D721Med (cell line): ENCODE results near the gene ATP12A.

Experiments used
- DNase-seq: peaks from one replicate; pipeline ENCODE4 v3.0.0; 2011; ENCODE audit warnings: low spot score; ENCODE audit not compliant: insufficient read length
- FAIRE-seq: peaks from 2 replicates; lab custom pipeline; 2011; peaks lifted over from hg19 to GRCh38; lab: Jason Lieb, UNC
- TF ChIP-seq, protein P1 (sequence below): IDR thresholded peaks from 2 replicates; pipeline ENCODE4 v1.5.1; 2012; ENCODE audit warnings: mild to moderate bottlenecking, control low read depth; ENCODE audit not compliant: insufficient read depth; ENCODE audit errors: missing control alignments

ATP12A gene

DNA sequence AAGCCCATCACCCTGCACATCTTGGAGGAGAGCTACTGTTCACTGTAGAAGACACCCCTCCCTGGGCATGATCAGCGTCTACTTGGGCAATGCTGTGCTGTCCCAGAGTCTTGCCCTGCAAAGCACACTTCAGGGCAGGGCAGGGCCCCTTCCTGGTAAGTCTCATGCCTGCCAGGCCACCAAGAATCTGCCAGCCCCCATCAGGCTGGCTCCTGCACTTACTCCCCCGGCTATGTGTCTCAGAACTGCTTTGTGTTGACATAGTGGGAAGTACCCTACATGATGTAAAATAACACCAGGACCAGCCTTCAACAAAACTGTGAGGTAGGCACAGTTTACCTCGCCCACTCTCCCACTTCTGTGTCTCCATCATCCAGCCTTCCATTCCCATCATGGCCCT, 27.8 kb upstream of the ATP12A start:
- DNase-seq, result no peak
- TF ChIP-seq, protein P1, sequence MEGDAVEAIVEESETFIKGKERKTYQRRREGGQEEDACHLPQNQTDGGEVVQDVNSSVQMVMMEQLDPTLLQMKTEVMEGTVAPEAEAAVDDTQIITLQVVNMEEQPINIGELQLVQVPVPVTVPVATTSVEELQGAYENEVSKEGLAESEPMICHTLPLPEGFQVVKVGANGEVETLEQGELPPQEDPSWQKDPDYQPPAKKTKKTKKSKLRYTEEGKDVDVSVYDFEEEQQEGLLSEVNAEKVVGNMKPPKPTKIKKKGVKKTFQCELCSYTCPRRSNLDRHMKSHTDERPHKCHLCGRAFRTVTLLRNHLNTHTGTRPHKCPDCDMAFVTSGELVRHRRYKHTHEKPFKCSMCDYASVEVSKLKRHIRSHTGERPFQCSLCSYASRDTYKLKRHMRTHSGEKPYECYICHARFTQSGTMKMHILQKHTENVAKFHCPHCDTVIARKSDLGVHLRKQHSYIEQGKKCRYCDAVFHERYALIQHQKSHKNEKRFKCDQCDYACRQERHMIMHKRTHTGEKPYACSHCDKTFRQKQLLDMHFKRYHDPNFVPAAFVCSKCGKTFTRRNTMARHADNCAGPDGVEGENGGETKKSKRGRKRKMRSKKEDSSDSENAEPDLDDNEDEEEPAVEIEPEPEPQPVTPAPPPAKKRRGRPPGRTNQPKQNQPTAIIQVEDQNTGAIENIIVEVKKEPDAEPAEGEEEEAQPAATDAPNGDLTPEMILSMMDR, result no peak
- no peak for FAIRE-seq

DNA sequence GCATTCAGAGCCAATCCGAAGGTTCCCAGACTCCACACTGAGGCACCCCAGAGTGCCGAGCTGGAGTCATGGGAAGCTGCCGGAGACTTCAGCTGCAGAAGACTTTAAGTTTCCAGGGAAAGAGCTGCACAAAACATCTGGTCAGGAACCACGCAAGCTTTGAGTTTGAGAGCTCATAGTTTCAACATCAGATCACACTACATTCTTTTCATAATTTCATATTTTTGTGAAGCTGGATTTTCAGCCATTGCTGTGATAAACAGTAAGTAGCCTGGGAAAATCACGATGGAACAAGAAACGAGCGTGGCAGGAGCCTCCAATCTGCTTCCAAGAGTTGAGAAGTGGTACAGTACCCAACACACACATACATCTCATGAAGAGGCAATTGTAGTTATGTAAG, 25.5 kb upstream of the ATP12A start:
- TF ChIP-seq, protein P1, result no peak
- FAIRE-seq, result no peak
- no peak for DNase-seq

DNA sequence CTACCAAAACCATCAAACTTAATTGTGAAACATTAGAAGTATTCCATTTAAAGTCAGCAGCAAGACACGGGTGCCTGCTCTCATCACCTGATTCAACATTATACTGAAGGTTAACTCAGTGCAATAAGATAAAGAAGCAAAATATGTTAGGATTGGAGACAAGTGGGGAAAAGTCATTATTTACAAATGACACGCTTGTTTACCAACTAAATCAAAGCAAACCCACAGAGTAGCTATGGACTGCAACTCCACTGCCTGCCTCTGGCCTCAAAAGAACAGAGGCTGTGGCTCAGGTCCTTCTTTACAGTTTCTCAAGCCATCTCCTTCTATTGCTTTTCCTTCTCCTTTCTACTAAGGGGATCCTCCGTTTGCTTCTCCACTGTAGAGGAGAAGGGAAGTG, 21.0 kb upstream of the ATP12A start:
- TF ChIP-seq, protein P1, result no peak
- DNase-seq (no peak), FAIRE-seq (no peak)

DNA sequence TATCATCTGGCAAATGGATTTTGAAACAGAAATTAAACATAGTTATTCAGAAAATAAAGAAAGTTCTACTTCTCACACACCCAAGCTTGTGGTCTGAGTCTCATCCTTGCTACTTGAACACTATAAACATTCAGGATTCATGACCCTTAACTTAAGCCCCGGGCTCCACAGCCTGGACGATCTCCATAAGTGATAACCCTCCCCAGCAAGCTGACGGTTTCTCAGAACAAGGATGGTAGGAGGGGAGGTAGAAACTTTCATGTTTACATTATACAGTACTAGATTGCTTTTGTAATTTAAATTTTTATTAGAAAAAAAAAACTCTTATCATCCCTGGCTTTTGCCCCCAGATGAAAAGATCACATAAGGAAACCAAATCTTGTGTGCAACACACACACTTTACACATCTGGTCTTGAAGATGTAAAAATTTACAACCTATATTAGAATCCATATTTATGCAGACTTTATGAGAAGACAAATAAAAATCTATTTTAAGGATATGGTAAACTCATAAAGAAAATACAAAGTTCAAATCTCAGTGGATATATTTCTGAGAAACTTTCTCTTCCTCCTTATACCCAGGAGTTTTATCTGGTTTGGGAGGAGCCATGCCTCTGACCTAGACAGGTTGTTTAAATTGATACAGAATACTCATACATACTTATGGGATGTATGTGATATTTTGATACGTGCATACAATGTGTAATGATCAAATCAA, 20.0 kb upstream of the ATP12A start:
- TF ChIP-seq, protein P1, result no peak
- no peak for DNase-seq
- no peak for FAIRE-seq

DNA sequence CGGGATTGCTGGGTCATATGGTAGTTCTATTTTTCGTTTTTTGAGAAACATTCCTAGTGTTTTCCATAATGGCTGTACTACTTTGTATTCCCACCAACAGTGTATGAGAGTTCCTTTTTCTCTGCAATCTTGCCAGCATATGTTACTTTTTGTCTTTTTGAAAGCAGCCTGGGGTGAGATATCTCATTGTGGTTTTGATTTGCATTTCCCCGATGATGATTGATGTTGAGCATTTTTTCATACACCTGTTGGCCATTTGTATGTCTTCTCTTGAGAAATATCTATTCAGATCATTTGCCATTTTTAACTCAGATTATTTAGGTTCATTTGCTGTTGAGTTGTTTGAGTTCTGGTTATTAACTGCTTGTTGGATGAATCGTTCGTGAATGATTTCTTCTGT, 18.5 kb upstream of the ATP12A start:
- FAIRE-seq (no peak), DNase-seq (no peak)
- TF ChIP-seq, protein P1, result no peak

DNA sequence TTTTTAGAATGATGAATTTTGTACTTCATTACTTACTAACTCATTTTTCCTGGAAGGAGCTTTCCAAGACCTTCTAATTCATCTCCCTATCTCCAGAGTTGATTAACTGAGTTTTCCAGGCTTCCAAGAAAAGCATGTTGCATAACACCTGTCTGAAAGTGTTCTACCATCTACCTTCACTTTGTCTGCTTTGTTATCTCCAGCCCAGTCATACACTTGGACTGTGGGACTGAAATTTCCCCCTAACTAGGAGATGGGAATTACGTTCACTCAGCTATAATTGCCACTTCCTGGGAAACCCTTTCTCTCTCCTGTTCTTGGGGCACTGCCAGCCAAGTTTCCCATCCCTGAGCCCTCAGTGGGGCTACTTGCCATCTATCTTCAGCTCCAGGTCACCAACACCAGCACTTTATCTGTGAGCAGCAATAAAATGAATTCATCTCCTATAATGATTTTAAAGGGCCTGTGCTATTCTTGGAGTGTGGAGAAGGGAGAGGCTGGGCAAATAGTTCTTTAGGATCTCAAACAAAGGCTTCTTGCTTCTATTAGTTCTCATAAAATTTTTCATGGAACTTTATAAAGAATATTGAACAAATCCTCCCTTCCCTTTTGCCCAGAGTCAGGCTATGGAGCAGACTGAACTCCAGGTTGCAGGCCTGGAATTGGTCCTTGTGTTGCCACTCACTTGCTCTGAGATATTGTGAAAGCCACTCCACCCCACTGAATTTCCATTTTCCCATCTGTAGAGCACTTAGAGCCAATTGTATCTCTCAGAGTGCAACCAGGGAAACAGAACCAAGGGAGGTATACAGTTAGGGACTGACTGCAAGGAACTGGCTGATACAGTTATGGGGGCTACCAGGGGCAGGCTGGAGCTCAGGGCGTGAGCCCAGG, 17.8 kb upstream of the ATP12A start:
- no peak for FAIRE-seq
- TF ChIP-seq, protein P1, result no peak
- DNase-seq, result no peak

DNA sequence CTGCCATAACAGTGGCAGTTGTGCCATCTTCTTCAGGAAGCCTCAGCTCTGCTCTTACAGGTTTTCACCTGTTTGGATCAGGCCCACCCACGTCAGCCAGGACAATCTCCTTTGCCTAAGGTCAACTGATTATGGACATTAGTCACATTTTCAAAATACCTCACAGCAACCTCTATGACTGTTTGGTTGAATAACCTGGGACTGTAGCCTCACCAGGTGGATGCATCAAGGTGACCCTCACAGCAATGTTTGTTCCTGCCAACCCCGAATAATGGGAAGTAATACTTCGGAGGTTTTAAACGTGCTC, 17.2 kb upstream of the ATP12A start:
- TF ChIP-seq, protein P1, result no peak
- FAIRE-seq (no peak), DNase-seq (no peak)
